ENCODE data around the gene BCL2.

The BCL2 gene

DNA sequence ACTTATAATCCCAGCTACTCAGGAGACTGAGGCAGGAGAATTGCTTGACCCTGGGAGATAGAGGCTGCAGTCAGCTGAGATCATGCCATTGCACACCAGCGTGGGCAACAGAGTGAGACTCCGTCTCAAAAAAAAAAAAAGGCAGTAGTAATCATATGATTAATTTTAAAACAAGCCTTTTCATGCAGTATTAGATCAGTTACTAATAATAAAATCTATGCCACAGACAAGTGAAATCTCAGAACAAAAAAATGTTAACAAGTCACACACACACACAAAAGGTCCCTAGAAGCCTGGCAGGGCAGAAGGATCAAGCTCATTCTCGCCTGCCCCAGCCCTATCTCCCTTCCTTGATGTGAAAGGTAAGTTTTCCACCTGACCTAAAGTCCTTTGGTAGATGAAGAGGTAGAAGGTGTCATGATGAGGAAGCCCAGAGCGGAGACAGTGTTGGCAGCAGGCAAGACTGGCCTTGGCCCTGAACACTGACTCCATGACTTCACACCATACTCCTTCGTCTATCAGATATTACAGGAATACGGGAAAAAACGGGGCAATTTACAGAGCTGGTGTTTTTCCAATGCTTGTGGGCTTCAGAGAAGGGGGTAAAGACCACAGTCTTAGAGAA is 36.8 kb upstream of the BCL2 start:
- TF ChIP-seq ZFX (IDR thresholded peaks at IDR 0.05; ENCODE audit: borderline replicate concordance) = no peak
- TF ChIP-seq, protein P1, sequence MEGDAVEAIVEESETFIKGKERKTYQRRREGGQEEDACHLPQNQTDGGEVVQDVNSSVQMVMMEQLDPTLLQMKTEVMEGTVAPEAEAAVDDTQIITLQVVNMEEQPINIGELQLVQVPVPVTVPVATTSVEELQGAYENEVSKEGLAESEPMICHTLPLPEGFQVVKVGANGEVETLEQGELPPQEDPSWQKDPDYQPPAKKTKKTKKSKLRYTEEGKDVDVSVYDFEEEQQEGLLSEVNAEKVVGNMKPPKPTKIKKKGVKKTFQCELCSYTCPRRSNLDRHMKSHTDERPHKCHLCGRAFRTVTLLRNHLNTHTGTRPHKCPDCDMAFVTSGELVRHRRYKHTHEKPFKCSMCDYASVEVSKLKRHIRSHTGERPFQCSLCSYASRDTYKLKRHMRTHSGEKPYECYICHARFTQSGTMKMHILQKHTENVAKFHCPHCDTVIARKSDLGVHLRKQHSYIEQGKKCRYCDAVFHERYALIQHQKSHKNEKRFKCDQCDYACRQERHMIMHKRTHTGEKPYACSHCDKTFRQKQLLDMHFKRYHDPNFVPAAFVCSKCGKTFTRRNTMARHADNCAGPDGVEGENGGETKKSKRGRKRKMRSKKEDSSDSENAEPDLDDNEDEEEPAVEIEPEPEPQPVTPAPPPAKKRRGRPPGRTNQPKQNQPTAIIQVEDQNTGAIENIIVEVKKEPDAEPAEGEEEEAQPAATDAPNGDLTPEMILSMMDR (IDR thresholded peaks at IDR 0.05) = no peak
- no peak overlapping the region for H3K27ac ChIP-seq

DNA sequence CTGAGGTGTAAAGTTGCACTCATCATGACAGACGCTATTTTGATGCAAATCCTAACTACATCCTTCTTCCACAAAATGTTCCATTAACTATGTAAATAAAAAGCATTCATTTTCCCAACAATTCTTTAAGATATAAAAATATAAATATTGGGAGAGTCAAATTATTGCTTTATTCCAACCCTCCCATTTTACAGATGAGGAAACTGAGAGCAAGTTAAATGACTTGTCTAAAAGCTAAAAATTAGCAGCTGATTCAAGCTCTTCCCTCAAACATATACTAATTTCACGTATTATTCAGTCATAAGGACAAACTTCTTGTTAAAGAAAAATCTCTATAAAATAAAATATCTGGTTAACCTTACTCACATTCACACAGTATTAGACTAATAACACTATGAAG is 30.7 kb upstream of the BCL2 start:
- TF ChIP-seq ZFX (IDR thresholded peaks at IDR 0.05; ENCODE audit: borderline replicate concordance) = no peak
- H3K27ac ChIP-seq = no peak overlapping the region

DNA sequence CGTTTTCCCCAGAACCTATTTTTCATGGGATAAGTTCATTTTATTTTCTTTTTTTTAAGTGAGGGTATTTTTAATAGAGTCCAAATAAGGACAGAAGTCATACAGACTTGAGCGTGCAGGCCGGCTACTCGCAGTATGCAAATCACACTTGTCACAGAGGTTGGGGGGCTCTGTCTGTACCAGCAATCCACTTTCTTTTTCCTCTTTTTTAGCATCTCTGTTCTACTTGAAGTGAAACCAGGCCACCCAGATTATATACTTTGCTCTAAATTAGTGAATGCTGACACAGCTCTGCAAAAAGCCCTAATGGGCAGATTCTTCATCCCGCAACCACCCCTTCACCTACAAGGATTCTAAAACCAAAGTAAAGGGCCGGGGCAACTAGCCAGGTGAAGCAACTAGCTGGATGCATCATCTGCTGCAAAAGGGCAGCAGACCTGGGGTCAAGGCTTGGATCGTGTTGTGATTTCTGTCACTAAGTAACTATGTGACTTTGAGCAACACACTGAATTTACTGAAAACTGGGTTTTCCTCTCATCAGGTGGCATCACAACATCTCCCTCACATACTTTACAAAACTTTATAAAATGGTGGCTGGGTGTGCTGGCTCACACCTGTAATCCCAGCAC is 29.1 kb upstream of the BCL2 start:
- H3K27ac ChIP-seq = no peak overlapping the region
- TF ChIP-seq, protein P1 (IDR thresholded peaks at IDR 0.05) = no peak
- TF ChIP-seq ZFX (IDR thresholded peaks at IDR 0.05; ENCODE audit: borderline replicate concordance) = no peak

DNA sequence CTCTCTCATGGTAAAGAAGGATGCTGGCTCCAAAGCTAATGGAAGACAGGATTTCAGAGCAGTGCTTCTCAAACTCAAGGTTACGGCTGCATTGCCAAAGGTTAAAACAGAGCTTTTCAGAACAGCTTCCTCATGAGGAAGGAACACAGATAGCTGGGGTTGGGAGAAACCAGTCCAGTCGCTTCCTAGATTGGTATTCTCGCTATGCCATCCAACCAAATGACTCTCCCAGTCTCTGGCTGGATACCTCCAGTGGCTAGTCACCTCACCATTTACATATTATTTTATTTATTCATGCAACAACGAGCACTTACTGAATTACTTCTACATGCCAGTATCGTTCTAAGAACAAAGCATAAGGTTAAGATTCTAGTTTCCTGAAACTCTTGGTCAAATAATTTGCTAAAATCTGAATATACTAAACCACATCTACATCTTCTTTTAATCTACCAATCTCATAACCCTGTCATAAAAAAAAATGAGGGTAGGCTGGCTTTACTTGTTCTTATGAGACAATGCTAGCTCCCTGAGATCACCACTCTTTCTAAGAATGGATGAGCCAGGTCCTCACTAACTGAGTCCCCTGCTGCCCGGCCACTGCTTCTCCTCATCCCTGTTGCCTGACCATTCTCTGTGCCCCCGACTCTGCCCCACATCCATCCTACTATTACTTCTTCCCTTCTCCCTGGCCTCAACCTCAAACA is 27.1 kb upstream of the BCL2 start:
- H3K27ac ChIP-seq = no peak overlapping the region
- TF ChIP-seq ZFX (IDR thresholded peaks at IDR 0.05; ENCODE audit: borderline replicate concordance) = no peak
- TF ChIP-seq, protein P1 (IDR thresholded peaks at IDR 0.05) = no peak

DNA sequence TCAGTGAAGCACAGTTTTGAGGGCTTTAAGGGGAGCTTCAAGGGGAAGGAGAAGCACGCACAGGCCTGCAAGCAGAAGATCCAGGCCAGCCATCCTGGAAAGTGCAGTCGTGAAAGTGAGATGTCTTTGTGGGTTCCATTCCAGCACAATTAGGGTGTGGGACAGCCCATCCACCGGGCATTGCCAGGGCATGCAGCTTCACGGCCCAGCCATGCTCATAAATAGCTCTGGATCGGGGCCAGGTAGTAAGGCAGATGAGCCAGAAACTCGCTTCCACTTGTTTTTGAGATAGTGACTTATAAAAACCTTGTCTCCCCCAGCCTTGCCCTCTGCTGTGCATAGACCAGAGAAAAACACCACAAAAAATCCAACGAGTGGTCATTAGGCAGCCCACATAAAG is 26.5 kb upstream of the BCL2 start:
- no peak overlapping the region for H3K27ac ChIP-seq
- TF ChIP-seq, protein P1 (IDR thresholded peaks at IDR 0.05) = no peak
- no peak for TF ChIP-seq ZFX (IDR thresholded peaks at IDR 0.05; ENCODE audit: borderline replicate concordance)

DNA sequence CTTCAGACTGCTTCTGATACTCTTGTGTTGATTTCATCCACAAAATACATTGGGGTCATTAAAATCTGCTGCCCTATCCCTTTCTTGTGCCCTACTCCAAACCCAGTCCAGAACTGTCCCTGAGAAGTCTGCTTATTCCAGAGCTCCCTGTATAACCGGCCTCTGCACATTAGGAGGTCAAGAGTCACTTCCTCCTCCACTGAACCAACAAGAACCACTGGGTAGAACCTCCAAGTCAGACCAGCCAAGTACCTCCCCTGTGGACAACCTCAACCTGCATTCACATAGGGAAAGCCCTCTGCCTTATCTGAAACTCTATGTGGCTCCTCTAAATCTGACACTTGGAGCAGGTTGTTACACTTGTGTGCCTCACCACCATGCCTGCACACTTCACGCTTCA is 25.3 kb upstream of the BCL2 start:
- no peak overlapping the region for H3K27ac ChIP-seq
- TF ChIP-seq, protein P1 (IDR thresholded peaks at IDR 0.05) = no peak
- no peak for TF ChIP-seq ZFX (IDR thresholded peaks at IDR 0.05; ENCODE audit: borderline replicate concordance)

DNA sequence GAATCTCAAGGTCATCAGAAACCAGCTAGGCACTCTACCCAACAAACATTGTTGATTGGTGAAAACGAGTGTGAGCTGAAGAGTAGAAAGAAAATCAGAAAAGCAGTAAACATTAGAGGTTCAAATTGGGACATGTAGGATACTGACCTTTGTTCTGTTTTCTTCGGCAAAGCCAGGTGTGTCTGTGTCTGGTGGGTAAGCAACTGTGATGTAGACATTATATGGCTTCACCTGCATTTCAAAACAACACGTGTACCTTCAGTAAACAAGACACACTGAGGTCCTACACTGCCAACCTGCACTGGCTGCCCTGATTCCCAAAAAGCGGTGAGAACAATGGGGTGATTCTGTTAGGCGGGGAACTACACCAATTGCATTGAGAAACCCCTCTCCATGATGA is 24.7 kb upstream of the BCL2 start:
- TF ChIP-seq, protein P1 (IDR thresholded peaks at IDR 0.05) = no peak
- TF ChIP-seq ZFX (IDR thresholded peaks at IDR 0.05; ENCODE audit: borderline replicate concordance) = no peak
- no peak overlapping the region for H3K27ac ChIP-seq
